Activated naive CD4-positive, alpha-beta T cell treated with anti-CD3 and anti-CD28 coated beads for 36 hours (primary cell): ENCODE results near the gene NKD1. TPM values are rescaled to one million over a fixed set of nuclear protein-coding genes. Genes with fewer than 3 reads are reported as not detected.

Experiments used
- CTCF ChIA-PET: fragments of 350-600 bp; sonication (Branson Sonifier 250); formaldehyde crosslinking; loops from one replicate; lab custom pipeline; 2021; ENCODE audit warnings: antibody characterized with exemption; lab: Charles Lee
- DNase-seq: peaks from one replicate; pipeline ENCODE4 v3.0.0-alpha.2; 2020
- H3K27ac Mint-ChIP-seq: one replicate; pipeline ENCODE4 v1.8.0; 2021; ENCODE audit warnings: mild to moderate bottlenecking, mixed read lengths
- H3K27me3 Mint-ChIP-seq: one replicate; pipeline ENCODE4 v1.8.0; 2021; ENCODE audit warnings: low read depth, mixed read lengths
- H3K36me3 Mint-ChIP-seq: one replicate; pipeline ENCODE4 v1.8.0; 2021; ENCODE audit warnings: low read depth, mixed read lengths
- H3K4me1 Mint-ChIP-seq: one replicate; pipeline ENCODE4 v1.8.0; 2021; ENCODE audit warnings: low read depth, mixed read lengths
- H3K4me3 Mint-ChIP-seq: one replicate; pipeline ENCODE4 v1.8.0; 2021; ENCODE audit warnings: mild to moderate bottlenecking, moderate library complexity, mixed read lengths
- H3K9me3 Mint-ChIP-seq: one replicate; pipeline ENCODE4 v1.8.0; 2021; ENCODE audit warnings: mixed read lengths
- intact Hi-C: fragments of 100-400 bp; cut with micrococcal nuclease; formaldehyde crosslinking; loops from one replicate; pipeline ENCODE4 v1.15.1; 2023
- total RNA-seq, 2 experiments: library from RNA; stranded (reverse); gene quantifications; one replicate each; pipeline ENCODE4 v1.2.3, GENCODE V29; 2021

Gene NKD1
- total RNA-seq, 2 experiments from 2014 or later, result 2.6 to 3.2 TPM

DNA sequence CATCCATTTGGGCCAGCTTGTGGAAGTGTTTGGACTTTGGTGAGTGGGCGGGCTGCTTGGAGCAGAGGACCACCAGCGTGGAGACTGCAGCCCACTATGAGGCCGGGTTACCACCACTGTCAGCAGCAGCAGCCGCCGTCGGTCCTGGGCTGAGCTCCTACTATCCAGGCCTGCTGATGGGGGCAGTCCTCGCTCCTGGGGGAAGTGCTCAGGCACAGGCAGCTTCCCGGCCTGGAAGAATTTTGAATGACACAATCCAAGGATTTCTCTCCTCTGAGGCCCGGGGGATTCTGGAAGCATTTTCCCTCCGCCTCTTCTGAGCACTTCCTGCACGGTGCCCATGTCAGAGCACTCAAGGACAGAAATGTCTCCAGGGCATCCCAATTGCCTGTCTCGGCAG, 139.9 kb downstream of the NKD1 start:
- Mint-ChIP-seq H3K4me3 (no peak overlapping the region), H3K27ac (no peak overlapping the region), H3K9me3 (no peaks in the 10 kb centered on the region), H3K36me3 (no peaks in the 10 kb centered on the region), H3K27me3 (no peaks in the 10 kb centered on the region), H3K4me1 (peaks cover 42% of the 10 kb centered on the region)
- CTCF ChIA-PET, result interaction anchor here (1.5 to 24.9 kb wide), 2 partner anchors 9 to 60 kb away, joined by 5 to 532 read pairs; partner anchors contain the start of gene CYLD
- intact Hi-C loops, result loop anchor here (5.0 kb wide), 1 partner anchor 94 kb away; no protein-coding TSS in a partner anchor
- no peak for DNase-seq

DNA sequence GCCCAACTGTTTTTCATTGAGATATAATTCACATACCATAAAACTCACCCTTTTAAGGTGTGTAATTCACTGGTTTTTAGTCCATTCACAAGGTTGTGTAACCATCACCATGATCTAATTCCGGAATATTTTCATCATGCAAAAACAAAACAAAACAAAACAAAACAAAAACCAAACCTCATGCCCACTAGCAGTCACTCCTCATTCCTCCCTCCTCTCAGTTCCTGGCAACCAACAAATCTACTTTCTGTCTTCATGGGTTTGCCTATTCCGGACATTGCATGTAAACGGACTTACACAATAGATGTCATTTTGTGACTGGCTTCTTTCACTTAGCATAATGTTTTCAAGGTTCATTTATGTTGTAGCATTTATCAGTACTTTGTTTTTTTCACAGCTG, 140.7 kb downstream of the NKD1 start:
- H3K27me3 Mint-ChIP-seq, result no peaks in the 10 kb centered on the region
- H3K9me3 Mint-ChIP-seq, result no peaks in the 10 kb centered on the region
- H3K36me3 Mint-ChIP-seq, result no peaks in the 10 kb centered on the region
- intact Hi-C loops, result loop anchor here (5.0 kb wide), 1 partner anchor 93 kb away; no protein-coding TSS in a partner anchor
- no peak overlapping the region for H3K27ac Mint-ChIP-seq
- CTCF ChIA-PET, result no interaction called here
- H3K4me3 Mint-ChIP-seq, result no peak overlapping the region
- no peak for DNase-seq
- H3K4me1 Mint-ChIP-seq, result peaks cover 37% of the 10 kb centered on the region

DNA sequence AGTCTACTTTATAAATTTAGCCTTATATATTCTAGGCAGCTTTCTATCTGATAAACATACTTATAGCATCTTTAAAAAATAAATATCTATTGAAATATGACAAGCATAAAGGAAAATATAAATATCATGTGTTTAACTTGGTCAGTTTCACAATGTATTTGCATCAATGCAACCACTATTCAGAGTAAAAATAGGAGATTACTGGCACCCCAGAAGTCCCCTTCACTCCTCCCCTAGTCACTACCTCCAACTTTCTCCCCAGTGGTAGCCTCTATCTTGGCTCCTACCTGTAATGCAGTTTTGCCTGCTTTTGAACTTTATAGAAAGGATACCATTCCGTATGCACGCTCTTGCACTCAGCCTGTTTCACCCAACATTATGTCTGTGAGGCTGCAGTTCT, 142.0 kb downstream of the NKD1 start:
- Mint-ChIP-seq H3K9me3 (no peaks in the 10 kb centered on the region), H3K36me3 (no peaks in the 10 kb centered on the region), H3K4me3 (no peak overlapping the region), H3K27me3 (no peaks in the 10 kb centered on the region), H3K27ac (no peak overlapping the region), H3K4me1 (peaks cover 34% of the 10 kb centered on the region)
- CTCF ChIA-PET, result no interaction called here
- intact Hi-C loops, result no loop called here
- DNase-seq, result no peak

DNA sequence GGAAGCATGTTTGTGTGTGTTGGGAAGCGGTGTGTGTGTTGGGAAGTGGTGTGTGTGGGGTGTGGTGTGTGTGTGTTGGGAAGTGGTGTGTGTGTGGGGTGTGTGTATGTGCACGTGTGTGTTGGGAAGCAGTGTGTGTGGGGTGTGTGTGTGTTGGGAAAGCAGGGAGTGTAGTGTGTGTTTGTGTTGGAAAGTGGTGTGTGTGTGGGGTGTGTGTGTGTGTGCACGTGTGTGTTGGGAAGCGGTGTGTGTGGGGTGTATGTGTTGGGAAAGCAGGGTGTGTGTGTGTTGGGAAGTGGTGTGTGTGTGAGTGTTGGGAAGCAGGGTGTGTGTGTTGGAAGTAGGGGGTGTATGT, 144.4 kb downstream of the NKD1 start:
- intact Hi-C loops, result no loop called here
- H3K4me3 Mint-ChIP-seq, result peak overlapping the region; percentile 57
- DNase-seq, result no peak
- no peaks in the 10 kb centered on the region for H3K27me3 Mint-ChIP-seq
- H3K36me3 Mint-ChIP-seq, result no peaks in the 10 kb centered on the region
- CTCF ChIA-PET, result no interaction called here
- H3K27ac Mint-ChIP-seq, result no peak overlapping the region
- H3K4me1 Mint-ChIP-seq, result peaks cover 44% of the 10 kb centered on the region
- no peaks in the 10 kb centered on the region for H3K9me3 Mint-ChIP-seq

DNA sequence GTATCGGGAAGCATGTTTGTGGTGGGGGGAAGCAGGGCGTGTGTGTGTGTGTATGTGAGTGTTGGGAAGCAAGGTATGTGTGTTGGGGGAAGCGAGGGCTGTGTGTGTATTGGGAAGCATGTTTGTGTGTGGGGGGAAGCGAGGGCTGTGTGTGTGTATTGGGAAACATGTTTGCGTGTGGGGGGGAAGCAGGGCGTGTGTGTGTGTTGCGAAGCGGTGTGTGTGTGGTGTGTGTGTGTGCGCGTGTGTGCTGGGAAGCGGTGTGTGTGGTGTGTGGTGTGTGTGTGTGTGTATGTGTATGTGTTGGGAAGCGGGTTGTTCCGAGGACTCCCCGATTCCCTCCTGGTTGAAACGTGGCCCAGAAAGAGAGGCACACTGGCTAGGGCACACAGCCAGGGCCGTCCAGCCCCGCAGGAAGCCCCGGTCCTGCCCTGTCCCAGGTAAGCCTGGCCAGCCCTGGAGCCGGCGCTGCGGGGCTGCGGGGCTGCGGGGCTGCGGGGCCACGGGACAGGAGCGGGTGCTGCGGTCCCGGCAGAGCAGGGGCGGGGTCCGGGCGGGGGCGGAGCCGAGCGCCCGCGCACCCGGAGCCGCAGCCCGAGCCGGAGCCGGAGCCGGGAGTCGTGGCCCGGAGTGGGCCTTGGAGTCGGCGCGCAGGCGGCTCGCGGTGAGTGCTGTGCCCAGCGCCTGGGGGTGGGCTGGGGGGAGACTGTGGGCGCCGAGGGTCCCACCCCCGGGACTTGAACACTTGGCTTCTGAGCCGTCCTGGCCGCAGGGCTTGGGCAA, 145.0 kb downstream of the NKD1 start, which contains the start of gene NOD2:
Gene NOD2, plus strand, starts transcription at position 608 of the 783 bp plus-strand sequence. CDS start 5,890 bp downstream, outside the sequence.
- H3K36me3 Mint-ChIP-seq, result no peaks in the 10 kb centered on the region
- peak; percentile 30 for DNase-seq
- H3K9me3 Mint-ChIP-seq, result no peaks in the 10 kb centered on the region
- H3K4me3 Mint-ChIP-seq, result peak within 1 kb of the TSS; percentile 67
- H3K27me3 Mint-ChIP-seq, result no peaks in the 10 kb centered on the region
- intact Hi-C loops, result no loop called here
- H3K27ac Mint-ChIP-seq, result peak within 1 kb of the TSS; percentile 37
- H3K4me1 Mint-ChIP-seq, result peaks cover 50% of the 10 kb centered on the region
- CTCF ChIA-PET, result no interaction called here

DNA sequence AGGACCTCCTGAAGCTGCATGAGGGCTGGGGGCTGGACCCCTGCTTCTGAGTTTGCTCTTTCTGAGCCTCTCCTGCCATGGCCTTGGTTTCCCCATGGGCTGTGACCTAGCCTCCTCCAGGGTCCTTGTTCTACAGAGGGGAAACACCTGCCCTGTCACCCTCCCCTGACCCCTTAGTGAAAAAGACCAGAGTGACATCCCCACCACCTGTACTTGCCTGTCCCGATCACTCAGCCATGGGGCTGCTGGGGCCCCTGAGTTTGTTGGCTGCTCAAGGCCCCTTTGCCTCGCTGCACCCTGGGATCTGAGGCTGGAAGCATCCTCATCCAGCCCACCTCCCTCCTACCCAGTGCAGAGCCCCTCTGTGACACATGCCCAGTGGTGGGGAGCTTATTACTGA, 146.0 kb downstream of the NKD1 start:
- intact Hi-C loops, result no loop called here
- H3K4me1 Mint-ChIP-seq, result peaks cover 60% of the 10 kb centered on the region
- no peaks in the 10 kb centered on the region for H3K36me3 Mint-ChIP-seq
- H3K27ac Mint-ChIP-seq, result peak overlapping the region; percentile 37
- no peaks in the 10 kb centered on the region for H3K27me3 Mint-ChIP-seq
- CTCF ChIA-PET, result interaction anchor here (0.7 kb wide), 1 partner anchor 51 kb away, joined by 3 read pairs; no protein-coding TSS in a partner anchor
- no peaks in the 10 kb centered on the region for H3K9me3 Mint-ChIP-seq
- no peak for DNase-seq
- H3K4me3 Mint-ChIP-seq, result peak overlapping the region; percentile 67

DNA sequence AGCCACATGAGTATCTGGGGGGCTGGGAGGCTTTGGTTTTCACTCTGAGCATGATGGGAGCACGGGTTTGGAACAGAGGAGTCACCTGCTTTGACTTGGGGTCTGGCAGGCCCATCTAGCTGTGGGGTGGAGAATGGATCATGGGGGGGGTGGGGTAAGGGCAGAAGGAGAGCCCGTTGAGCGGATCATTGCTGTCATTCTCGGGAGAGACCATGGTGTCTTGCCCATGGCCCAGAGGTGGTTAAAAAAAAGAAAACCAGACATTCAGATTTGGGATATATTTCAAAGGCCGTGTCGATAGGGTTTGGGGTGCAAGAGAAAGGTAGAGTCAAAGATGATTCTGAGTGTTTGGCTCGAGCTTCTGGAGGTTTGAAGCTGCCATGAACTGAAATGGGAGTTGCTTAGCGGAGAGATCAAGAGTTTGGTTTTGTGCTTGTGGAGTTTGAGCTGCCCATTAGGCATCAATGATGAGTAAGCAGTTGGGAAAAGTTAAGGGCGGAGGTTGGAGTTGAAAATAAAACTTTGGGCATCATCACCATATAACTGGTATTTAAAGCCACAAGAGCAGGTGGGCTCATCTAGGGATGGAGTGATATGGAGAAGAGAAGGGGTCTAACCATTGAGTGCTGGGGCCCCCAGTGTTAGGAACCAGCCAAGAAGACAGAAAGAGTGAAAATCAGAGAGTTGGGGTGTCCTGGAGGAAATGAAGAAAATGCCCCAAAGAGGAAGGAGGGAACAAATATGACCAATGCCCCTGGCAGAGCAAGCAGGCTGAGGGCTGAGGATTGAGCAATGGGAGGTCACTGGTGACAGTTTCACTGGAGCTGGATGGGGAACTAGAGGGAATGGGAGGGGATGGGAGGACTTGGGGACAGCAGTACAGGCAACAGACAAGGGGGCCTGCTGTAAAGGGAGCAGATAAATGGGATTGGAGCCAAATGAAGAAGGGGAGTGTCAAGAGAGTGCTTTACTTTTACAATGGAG, 147.1 kb downstream of the NKD1 start:
- H3K27me3 Mint-ChIP-seq, result no peaks in the 10 kb centered on the region
- DNase-seq, result no peak
- H3K4me1 Mint-ChIP-seq, result peaks cover 71% of the 10 kb centered on the region
- H3K4me3 Mint-ChIP-seq, result no peak overlapping the region
- no peaks in the 10 kb centered on the region for H3K36me3 Mint-ChIP-seq
- intact Hi-C loops, result no loop called here
- no peak overlapping the region for H3K27ac Mint-ChIP-seq
- no peaks in the 10 kb centered on the region for H3K9me3 Mint-ChIP-seq
- CTCF ChIA-PET, result interaction anchor here (0.5 to 1.7 kb wide), 4 partner anchors 17 to 119 kb away, joined by 3 read pairs; no protein-coding TSS in a partner anchor

DNA sequence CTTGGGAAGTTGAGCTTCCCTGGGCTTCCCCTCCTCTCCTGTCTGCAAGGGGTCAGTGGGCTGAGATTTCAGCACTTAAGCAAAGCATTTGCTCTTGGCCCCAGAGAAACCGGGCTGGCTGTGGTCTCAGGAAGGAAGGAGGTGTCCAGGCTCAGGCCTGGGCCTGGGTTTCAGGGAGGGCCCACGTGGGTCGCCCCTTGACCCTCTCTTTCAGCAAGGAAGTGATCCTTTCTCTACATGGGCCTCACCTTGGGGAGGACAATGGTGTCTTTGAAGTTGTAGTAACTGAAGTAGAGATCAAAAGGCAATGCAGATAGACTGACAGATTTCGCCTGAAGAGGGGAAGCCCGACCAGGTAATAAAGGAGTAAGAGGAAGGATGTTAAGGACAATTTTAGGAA, 147.9 kb downstream of the NKD1 start:
- DNase-seq, result no peak
- H3K27ac Mint-ChIP-seq, result peak overlapping the region; percentile 34

DNA sequence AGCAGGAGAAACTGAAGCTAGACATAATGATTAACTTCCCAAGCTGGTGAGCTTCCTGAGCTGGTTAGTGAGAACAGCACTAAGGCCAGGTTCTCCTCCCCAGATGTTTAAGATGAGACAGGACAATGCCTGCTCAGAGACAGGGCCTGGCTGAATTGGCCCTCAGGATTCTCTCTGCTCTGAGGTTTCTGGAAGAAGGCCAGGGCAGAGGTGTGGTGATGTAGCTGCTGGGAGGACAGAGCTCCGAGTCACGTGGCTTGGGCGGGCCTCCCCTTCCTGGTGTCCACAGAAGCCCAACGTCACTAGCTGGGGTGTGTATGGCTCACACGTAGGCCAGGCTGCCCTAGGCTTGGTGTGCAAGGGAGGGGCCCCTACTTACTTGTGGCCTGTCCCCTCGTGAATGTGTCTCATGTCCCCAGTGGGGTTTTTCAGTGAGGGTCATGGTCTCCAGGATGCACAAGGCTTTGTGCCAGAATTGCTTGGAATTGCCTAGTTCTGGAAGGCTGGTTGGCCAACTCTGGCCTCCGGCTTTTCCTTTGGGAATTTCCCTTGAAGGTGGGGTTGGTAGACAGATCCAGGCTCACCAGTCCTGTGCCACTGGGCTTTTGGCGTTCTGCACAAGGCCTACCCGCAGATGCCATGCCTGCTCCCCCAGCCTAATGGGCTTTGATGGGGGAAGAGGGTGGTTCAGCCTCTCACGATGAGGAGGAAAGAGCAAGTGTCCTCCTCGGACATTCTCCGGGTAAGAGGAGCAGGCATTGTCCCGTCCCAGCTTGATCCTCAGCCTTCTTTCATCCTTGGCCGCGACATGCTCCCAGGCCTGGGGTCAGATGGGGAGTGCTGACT, 148.6 kb downstream of the NKD1 start:
- CTCF ChIA-PET, result interaction anchor here (1.1 to 2.1 kb wide), 5 partner anchors 12 to 28 kb away, joined by 3 to 7 read pairs (median 3); no protein-coding TSS in a partner anchor
- H3K4me3 Mint-ChIP-seq, result no peak overlapping the region
- intact Hi-C loops, result loop anchor here (1.0 kb wide), 1 partner anchor 11 kb away; no protein-coding TSS in a partner anchor
- no peaks in the 10 kb centered on the region for H3K9me3 Mint-ChIP-seq
- H3K27me3 Mint-ChIP-seq, result no peaks in the 10 kb centered on the region
- DNase-seq, result peak; percentile 46
- peaks cover 73% of the 10 kb centered on the region for H3K4me1 Mint-ChIP-seq
- no peaks in the 10 kb centered on the region for H3K36me3 Mint-ChIP-seq
- H3K27ac Mint-ChIP-seq, result peak overlapping the region; percentile 34

More for the DNA sequence above, 147.9 kb downstream of the NKD1 start:
- peaks cover 73% of the 10 kb centered on the region for H3K4me1 Mint-ChIP-seq
- no peak overlapping the region for H3K4me3 Mint-ChIP-seq
- H3K9me3 Mint-ChIP-seq, result no peaks in the 10 kb centered on the region
- CTCF ChIA-PET, result interaction anchor here (1.1 to 1.7 kb wide), 5 partner anchors 13 to 118 kb away, joined by 3 to 6 read pairs (median 3); no protein-coding TSS in a partner anchor
- H3K36me3 Mint-ChIP-seq, result no peaks in the 10 kb centered on the region
- intact Hi-C loops, result loop anchor here (1.0 kb wide), 1 partner anchor 11 kb away; no protein-coding TSS in a partner anchor
- H3K27me3 Mint-ChIP-seq, result no peaks in the 10 kb centered on the region

DNA sequence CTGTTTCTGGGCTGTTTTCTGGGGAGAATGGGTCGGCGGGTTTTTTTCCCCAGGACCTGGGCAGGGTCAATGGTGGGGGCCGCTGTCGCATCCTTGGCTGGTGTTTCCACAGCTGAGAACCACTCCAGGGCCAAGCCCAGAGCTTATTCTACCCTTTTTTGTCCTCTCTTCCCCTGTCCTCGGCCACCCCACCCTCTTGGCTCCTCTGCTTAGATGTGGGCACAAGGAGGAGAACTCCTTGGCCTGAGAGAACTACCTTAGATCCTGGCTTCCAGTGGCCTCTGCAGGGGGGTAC, 149.2 kb downstream of the NKD1 start:
- intact Hi-C loops, result no loop called here
- no peak for DNase-seq
- Mint-ChIP-seq H3K27me3 (no peaks in the 10 kb centered on the region), H3K9me3 (no peaks in the 10 kb centered on the region), H3K27ac (peak overlapping the region; percentile 79), H3K36me3 (no peaks in the 10 kb centered on the region), H3K4me1 (peaks cover 72% of the 10 kb centered on the region), H3K4me3 (peak overlapping the region; percentile 59)
- CTCF ChIA-PET, result interaction anchor here (1.1 to 2.1 kb wide), 4 partner anchors 13 to 109 kb away, joined by 6 to 7 read pairs (median 6); no protein-coding TSS in a partner anchor
